ENCODE results near the gene NLRP9. TPM values are rescaled to one million over a fixed set of nuclear protein-coding genes. Genes with fewer than 3 reads are reported as not detected.

The NLRP9 gene
- total and polyA plus RNA-seq, 2 of the 4 experiments (the other 2 are of a cell fraction): not detected

DNA sequence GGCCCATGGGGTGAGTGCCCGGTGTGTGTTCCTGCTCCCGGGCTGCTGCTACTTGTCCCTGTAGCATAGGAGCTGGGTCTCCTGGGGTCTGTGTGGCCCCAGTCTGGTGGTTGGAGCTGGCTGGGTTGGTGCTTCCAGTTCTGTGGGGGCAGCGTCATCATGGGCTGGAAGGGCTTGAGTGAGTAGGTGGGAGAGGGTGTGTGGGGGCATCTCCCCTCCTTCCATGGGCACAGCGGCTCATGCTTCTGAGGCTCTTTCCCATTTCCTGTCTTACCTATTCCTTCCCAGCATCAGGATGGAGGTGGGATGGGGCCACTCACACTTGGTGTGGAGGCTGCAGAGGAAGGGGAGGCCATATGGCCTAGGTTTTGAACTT lies 71.2 kb downstream of the NLRP9 start:
- no peak overlapping the region for H3K4me2 ChIP-seq (ENCODE audit: low read depth, low read length)
- H3K4me1 ChIP-seq (ENCODE audit: control insufficient read depth, insufficient read depth, low read length): no peaks in the 10 kb centered on the region
- no peak overlapping the region for H3K9ac ChIP-seq (ENCODE audit: low read depth, low read length)
- no peak overlapping the region for H2BK5ac ChIP-seq (ENCODE audit: low read depth, low read length, poor library complexity, severe bottlenecking)
- dilution Hi-C loops (cut with HindIII; ENCODE audit: low sequenced_read_pairs, unreplicated experiment) (no loop called here), in situ Hi-C loops (cut with MboI; ENCODE audit: low sequenced_read_pairs) (loop anchor here (25.0 kb wide), 2 partner anchors 1205 to 1530 kb away; partner anchors contain the start of genes CDC42EP5, CNOT3 and LENG9), intact Hi-C loops (cut with micrococcal nuclease) (no loop called here)
- no peak overlapping the region for H3K56ac ChIP-seq (ENCODE audit: extremely low read depth, insufficient read depth, low read length)
- peaks cover 89% of the 10 kb centered on the region for H4K20me1 ChIP-seq (ENCODE audit: insufficient read depth, low read length)
- H2AK5ac ChIP-seq (ENCODE audit: low read depth, low read length): no peak overlapping the region
- H3K14ac ChIP-seq (replicated peaks; ENCODE audit: low read depth, low read length): no peak overlapping the region
- no peak overlapping the region for H3K4me3 ChIP-seq (ENCODE audit: insufficient read depth, low read depth, low read length)
- no peak overlapping the region for H3K27ac ChIP-seq (ENCODE audit: insufficient read depth, low read length)
- H2BK15ac ChIP-seq (ENCODE audit: low read depth, low read length): no peak overlapping the region
- H3K36me3 ChIP-seq (ENCODE audit: control insufficient read depth, insufficient read depth, low read length): peaks cover 77% of the 10 kb centered on the region
- H3K9me1 ChIP-seq (ENCODE audit: insufficient read depth, low read length): no peaks in the 10 kb centered on the region
- DNase-seq: no peak
- peaks cover 31 to 68% of the 10 kb centered on the region in 2 experiments for H3K79me1 ChIP-seq (ENCODE audit: low read depth in 1 of 2, low read length in 2 of 2)
- H2BK20ac ChIP-seq (ENCODE audit: low read depth, low read length): no peak overlapping the region
- H3K23ac ChIP-seq (ENCODE audit: low read depth, low read length): no peak overlapping the region
- H2AFZ ChIP-seq (replicated peaks; ENCODE audit: low read length, poor library complexity): no peak overlapping the region
- H3K9me3 ChIP-seq (ENCODE audit: control insufficient read depth, insufficient read depth, low read length): no peaks in the 10 kb centered on the region
- no peak for ATAC-seq (ENCODE audit: low read depth)
- H3K27me3 ChIP-seq (ENCODE audit: control insufficient read depth, insufficient read depth, low read length): no peaks in the 10 kb centered on the region
- no CpG with 5 or more reads among the region's 4 CpGs for WGBS, 2 experiments (ENCODE audit: extremely low coverage in 2 of 2, insufficient read length in 1 of 2)
- H2AK9ac ChIP-seq (replicated peaks; ENCODE audit: low read depth, low read length, poor library complexity): no peak overlapping the region
- no peak overlapping the region for H3K4ac ChIP-seq (ENCODE audit: low read depth, low read length)
- H4K91ac ChIP-seq (ENCODE audit: insufficient read depth, low read depth, low read length): no peak overlapping the region
- no TSS peak for BruUV-seq (replicated peaks)
- TF ChIP-seq FOS (IDR thresholded peaks at IDR 0.05; ENCODE audit: low read depth, low read length): no peak
- TF ChIP-seq RFX5 (IDR thresholded peaks at IDR 0.05; ENCODE audit: low read depth, low read length): no peak
- TF ChIP-seq NFE2L2 (IDR thresholded peaks at IDR 0.05; ENCODE audit: low read depth, low read length): no peak
- TF ChIP-seq, protein P1, sequence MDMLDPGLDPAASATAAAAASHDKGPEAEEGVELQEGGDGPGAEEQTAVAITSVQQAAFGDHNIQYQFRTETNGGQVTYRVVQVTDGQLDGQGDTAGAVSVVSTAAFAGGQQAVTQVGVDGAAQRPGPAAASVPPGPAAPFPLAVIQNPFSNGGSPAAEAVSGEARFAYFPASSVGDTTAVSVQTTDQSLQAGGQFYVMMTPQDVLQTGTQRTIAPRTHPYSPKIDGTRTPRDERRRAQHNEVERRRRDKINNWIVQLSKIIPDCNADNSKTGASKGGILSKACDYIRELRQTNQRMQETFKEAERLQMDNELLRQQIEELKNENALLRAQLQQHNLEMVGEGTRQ (IDR thresholded peaks at IDR 0.05; ENCODE audit: low read depth, low read length): no peak
- TF ChIP-seq, protein P2, sequence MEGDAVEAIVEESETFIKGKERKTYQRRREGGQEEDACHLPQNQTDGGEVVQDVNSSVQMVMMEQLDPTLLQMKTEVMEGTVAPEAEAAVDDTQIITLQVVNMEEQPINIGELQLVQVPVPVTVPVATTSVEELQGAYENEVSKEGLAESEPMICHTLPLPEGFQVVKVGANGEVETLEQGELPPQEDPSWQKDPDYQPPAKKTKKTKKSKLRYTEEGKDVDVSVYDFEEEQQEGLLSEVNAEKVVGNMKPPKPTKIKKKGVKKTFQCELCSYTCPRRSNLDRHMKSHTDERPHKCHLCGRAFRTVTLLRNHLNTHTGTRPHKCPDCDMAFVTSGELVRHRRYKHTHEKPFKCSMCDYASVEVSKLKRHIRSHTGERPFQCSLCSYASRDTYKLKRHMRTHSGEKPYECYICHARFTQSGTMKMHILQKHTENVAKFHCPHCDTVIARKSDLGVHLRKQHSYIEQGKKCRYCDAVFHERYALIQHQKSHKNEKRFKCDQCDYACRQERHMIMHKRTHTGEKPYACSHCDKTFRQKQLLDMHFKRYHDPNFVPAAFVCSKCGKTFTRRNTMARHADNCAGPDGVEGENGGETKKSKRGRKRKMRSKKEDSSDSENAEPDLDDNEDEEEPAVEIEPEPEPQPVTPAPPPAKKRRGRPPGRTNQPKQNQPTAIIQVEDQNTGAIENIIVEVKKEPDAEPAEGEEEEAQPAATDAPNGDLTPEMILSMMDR (conservative IDR thresholded peaks at IDR 0.05; ENCODE audit: low read depth, low read length): no peak
- no peak for TF ChIP-seq RCOR1 (IDR thresholded peaks at IDR 0.05; ENCODE audit: insufficient replicate concordance, low read length)
- no peak for TF ChIP-seq CEBPB (IDR thresholded peaks at IDR 0.05; ENCODE audit: low read depth, low read length)
- no peak for TF ChIP-seq POLR2A (IDR thresholded peaks at IDR 0.05; ENCODE audit: low read depth, low read length)
- no peak for TF ChIP-seq MAZ (IDR thresholded peaks at IDR 0.05; ENCODE audit: borderline replicate concordance, low read depth, low read length)
- TF ChIP-seq SMC3 (IDR thresholded peaks at IDR 0.05; ENCODE audit: low read depth, low read length): no peak
- TF ChIP-seq MAFK (IDR thresholded peaks at IDR 0.05; ENCODE audit: low read depth, low read length): no peak
- no peak for TF ChIP-seq CHD1 (IDR thresholded peaks at IDR 0.05; ENCODE audit: low read depth, low read length)
- TF ChIP-seq BHLHE40 (IDR thresholded peaks at IDR 0.05; ENCODE audit: low read depth, low read length): no peak
- no peak for TF ChIP-seq RAD21 (IDR thresholded peaks at IDR 0.05; ENCODE audit: low read length)
- no peak for TF ChIP-seq MXI1 (IDR thresholded peaks at IDR 0.05; ENCODE audit: borderline replicate concordance, low read depth, low read length)
- TF ChIP-seq ELK1 (IDR thresholded peaks at IDR 0.05; ENCODE audit: borderline replicate concordance, low read depth, low read length): no peak
- H4K8ac ChIP-seq (ENCODE audit: low read depth in 2 of 2, low read length in 2 of 2): no peak overlapping the region
- no peak overlapping the region for H2BK120ac ChIP-seq (ENCODE audit: low read depth, low read length)
- H4K5ac ChIP-seq (ENCODE audit: low read depth, low read length): no peak overlapping the region
- no peak overlapping the region for H3K18ac ChIP-seq (ENCODE audit: low read depth, low read length)
- ChIA-PET CTCF (no interaction called here), POLR2A (ENCODE audit: unreplicated experiment) (interaction anchor here (0.6 kb wide), 1 partner anchor 69 kb away, joined by 3 read pairs; no protein-coding TSS in a partner anchor)

All from IMR-90 (cell line).